ENCODE data around the gene EPB41L1.

The EPB41L1 gene

DNA sequence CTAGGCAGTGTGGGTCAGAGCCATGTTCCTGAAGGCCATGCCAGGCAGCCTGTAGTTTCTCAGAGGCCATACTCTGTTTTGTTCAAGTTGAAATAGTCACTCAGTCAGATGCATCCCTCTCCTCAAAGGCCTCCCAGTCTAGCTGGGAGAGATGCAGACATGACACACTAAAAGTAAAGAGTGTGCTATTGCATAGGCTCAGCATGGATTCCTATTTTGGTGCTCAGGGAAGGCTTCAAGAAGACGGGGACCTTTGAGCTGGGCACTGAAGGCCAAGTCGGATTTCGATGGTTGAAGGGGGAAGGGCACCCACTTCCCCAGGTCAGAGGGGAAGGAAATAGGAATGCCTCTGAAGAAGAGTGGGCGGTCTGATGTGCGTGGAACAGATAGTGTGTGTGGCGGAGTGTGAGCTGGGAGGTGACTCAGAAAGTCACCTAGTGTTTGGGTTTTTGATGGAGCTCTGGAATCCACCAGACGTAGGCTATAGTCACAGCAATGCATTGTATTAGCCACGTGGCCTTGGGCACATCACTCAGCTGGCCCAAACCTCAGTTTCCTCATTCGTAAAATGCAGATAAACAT is 3.7 kb downstream of the EPB41L1 start:
- Histone ChIP-seq H3K36me3 (ENCODE audit: control insufficient read depth, insufficient read depth, low read length) (no peaks in the 10 kb centered on the region), H3K27me3 (ENCODE audit: control insufficient read depth, insufficient read depth, low read length) (peaks cover 10% of the 10 kb centered on the region), H3K4me3 (ENCODE audit: low read depth, low read length) (no peak overlapping the region), H3K9me3 (ENCODE audit: control insufficient read depth, insufficient read depth, low read length) (no peaks in the 10 kb centered on the region), H3K9ac (ENCODE audit: low read depth, low read length) (no peak overlapping the region), H3K4me1 (ENCODE audit: control insufficient read depth, insufficient read depth, low read length) (peaks cover 12% of the 10 kb centered on the region)

DNA sequence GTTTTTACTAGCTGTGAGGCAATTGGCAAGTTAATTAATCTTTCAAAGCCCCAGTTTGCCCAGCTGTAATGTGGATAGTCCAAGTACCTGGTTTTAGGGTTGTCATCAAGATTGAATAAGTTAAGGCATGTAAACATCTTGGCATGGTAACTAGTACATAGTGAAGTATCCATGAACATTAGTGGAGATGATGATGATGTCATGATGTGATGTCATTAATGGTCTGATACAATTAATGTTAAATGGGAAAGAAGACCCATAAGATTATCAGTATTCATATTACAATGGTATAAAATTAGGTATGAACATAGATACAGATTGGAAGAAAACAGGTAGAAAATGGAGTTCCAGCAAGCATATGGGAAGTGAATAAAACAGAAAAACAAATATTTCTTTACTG is 5.3 kb downstream of the EPB41L1 start:
- Histone ChIP-seq H3K4me1 (ENCODE audit: control insufficient read depth, insufficient read depth, low read length) (peaks cover 7% of the 10 kb centered on the region), H3K9me3 (ENCODE audit: control insufficient read depth, insufficient read depth, low read length) (no peaks in the 10 kb centered on the region)

DNA sequence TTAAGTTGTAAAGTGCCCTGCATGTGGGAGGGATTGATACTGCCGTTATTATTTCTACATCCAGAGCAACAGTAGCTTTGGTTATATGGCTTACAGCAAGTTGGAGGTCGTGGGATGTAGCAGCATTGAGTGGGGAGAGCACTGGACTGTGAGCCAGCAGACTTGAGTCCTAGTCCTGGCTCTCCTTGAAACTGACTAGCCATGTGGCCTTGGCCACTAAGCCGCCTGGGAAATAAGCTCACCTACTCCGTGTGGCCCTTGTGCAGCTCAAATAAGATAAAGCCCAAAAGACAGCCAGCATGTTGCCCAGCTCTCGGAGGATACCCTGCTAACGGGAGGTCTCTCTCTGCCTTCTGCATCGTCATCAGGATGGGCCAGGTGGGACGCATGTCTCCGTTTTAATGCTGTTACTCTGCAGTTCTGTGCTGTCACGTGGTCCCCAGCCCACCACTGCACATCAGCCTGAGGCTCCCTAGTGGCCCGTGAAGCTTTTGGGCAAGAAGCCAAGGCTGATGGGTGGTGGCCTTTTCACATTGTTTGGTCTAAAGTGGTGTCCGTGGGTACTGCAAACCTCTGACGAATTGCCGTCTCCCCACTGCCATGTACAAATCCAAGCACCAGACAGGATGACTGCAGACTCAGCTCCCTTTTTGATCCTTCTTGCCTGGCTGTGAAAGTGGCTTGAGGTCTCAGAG is 7.9 kb downstream of the EPB41L1 start:
- H3K9me3 ChIP-seq (ENCODE audit: control insufficient read depth, insufficient read depth, low read length): no peaks in the 10 kb centered on the region
- no peak overlapping the region for H3K4me3 ChIP-seq (ENCODE audit: low read depth, low read length)
- H3K4me1 ChIP-seq (ENCODE audit: control insufficient read depth, insufficient read depth, low read length): peaks cover 4% of the 10 kb centered on the region
- H3K27me3 ChIP-seq (ENCODE audit: control insufficient read depth, insufficient read depth, low read length): no peaks in the 10 kb centered on the region
- H3K9ac ChIP-seq (ENCODE audit: low read depth, low read length): no peak overlapping the region
- H3K36me3 ChIP-seq (ENCODE audit: control insufficient read depth, insufficient read depth, low read length): no peaks in the 10 kb centered on the region

More for the DNA sequence above, 5.3 kb downstream of the EPB41L1 start:
- Histone ChIP-seq H3K27me3 (ENCODE audit: control insufficient read depth, insufficient read depth, low read length) (peaks cover 4% of the 10 kb centered on the region), H3K4me3 (ENCODE audit: low read depth, low read length) (no peak overlapping the region), H3K9ac (ENCODE audit: low read depth, low read length) (no peak overlapping the region), H3K36me3 (ENCODE audit: control insufficient read depth, insufficient read depth, low read length) (no peaks in the 10 kb centered on the region)

DNA sequence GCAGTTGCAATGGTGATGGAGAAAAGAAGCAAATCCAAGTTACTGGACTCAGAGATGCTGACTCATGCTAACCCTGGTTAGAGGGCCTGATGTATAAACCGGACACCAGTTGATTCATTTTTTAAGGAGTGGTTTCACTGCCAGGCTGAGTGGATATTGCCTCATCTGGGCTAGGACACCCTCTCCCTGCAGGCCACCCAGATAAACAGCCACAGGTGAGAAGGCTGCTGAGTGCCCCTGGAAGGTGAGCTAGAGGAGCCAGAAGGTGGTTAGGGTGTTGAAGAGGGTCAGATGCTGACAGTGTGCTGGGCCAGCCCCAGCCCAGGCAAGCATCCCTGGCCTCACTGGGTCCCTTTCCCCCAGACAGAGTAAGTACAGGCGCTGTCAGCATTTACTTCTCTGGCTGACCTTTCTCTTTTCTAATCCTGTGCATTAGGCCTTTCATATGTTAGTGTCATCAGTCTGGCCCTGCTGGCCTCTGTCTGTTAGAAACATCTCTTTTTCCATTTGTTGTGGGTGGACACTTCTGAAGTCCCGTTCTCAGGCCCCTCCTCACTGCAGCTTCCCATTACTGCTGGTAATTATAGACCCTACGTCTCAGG is 13.5 kb downstream of the EPB41L1 start:
- Histone ChIP-seq H3K9ac (ENCODE audit: low read depth, low read length) (no peak overlapping the region), H3K36me3 (ENCODE audit: control insufficient read depth, insufficient read depth, low read length) (no peaks in the 10 kb centered on the region), H3K4me3 (ENCODE audit: low read depth, low read length) (no peak overlapping the region), H3K9me3 (ENCODE audit: control insufficient read depth, insufficient read depth, low read length) (no peaks in the 10 kb centered on the region), H3K27me3 (ENCODE audit: control insufficient read depth, insufficient read depth, low read length) (no peaks in the 10 kb centered on the region), H3K4me1 (ENCODE audit: control insufficient read depth, insufficient read depth, low read length) (peaks cover under 1% of the 10 kb centered on the region)

DNA sequence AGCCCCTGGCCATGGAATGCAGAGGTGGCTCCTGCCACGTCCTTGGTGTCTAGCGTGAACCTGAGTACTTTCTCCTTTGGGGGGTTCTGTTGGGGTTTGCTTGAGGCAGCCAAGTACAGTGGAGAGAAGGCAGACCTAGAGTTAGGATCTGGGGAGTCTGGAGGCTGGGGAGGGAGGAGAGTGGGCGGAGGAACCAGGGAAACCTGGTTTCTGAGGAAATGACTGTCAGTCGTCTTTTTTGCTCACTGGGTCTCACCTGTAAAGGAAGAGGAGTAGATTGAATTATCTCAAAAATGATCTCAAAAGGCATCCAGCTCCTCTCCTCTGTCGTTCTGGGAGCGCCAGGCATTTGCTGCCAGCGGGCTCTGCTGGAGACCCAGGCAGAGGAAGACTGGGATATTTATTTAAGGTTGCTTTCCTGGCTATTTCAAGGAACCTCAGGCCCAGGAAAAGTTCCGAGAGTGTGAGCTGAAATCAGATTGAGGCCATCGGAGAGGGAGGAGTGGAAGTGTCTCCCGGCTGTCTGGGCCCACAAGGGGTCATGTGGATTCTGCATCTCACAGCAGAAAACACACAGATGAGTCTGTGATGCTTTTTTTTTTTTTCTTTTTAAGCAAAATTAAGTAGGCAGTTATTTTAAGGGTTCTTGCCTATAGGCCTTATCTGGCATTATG is 16.1 kb downstream of the EPB41L1 start:
- Histone ChIP-seq H3K36me3 (ENCODE audit: control insufficient read depth, insufficient read depth, low read length) (peaks cover 3% of the 10 kb centered on the region), H3K9me3 (ENCODE audit: control insufficient read depth, insufficient read depth, low read length) (no peaks in the 10 kb centered on the region), H3K27me3 (ENCODE audit: control insufficient read depth, insufficient read depth, low read length) (no peaks in the 10 kb centered on the region), H3K9ac (ENCODE audit: low read depth, low read length) (no peak overlapping the region), H3K4me1 (ENCODE audit: control insufficient read depth, insufficient read depth, low read length) (peaks cover 2% of the 10 kb centered on the region), H3K4me3 (ENCODE audit: low read depth, low read length) (no peak overlapping the region)

DNA sequence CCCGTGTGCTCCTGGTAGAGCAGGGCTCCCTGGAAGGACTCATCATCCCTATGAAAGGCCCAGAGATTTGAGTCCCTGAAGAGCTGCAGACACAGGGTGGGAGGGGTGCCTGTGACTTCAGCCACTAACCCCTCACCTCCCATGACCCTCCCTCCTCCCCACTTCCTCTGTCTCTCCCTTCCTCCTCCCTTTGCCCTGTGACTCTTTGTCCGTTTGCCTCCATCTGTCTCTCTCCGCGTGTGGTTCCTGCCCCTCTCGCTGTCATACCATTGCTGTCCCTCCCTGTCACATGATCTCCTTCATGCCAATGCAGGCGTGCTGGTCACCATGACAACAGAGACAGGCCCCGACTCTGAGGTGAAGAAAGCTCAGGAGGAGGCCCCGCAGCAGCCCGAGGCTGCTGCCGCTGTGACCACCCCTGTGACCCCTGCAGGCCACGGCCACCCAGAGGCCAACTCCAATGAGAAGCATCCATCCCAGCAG is 19.0 kb downstream of the EPB41L1 start:
- no peaks in the 10 kb centered on the region for H3K27me3 ChIP-seq (ENCODE audit: control insufficient read depth, insufficient read depth, low read length)
- H3K4me3 ChIP-seq (ENCODE audit: low read depth, low read length): peak overlapping the region; percentile 11
- H3K36me3 ChIP-seq (ENCODE audit: control insufficient read depth, insufficient read depth, low read length): peaks cover 3% of the 10 kb centered on the region
- no peak overlapping the region for H3K9ac ChIP-seq (ENCODE audit: low read depth, low read length)
- peaks cover 2% of the 10 kb centered on the region for H3K4me1 ChIP-seq (ENCODE audit: control insufficient read depth, insufficient read depth, low read length)
- no peaks in the 10 kb centered on the region for H3K9me3 ChIP-seq (ENCODE audit: control insufficient read depth, insufficient read depth, low read length)

DNA sequence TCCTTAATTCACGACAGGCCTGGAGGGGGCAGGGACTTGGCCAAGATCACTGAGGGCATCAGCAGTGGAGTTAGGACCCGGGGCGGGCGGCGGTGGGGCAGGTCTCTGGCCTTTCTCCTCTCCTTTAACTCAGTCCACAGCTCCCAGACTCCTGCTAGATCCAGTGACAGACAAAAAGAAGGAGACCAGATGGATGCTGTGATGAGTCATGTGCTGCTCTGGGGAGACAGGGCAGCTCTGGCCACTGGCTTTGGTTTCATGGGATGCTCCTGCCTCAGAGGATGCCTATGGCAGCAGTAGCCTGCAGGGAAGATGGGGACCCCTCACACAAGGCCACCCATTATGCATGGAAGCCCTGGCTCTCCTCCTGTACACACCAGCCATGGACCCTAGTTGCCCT is 20.5 kb downstream of the EPB41L1 start:
- Histone ChIP-seq H3K4me3 (ENCODE audit: low read depth, low read length) (no peak overlapping the region), H3K27me3 (ENCODE audit: control insufficient read depth, insufficient read depth, low read length) (no peaks in the 10 kb centered on the region), H3K9ac (ENCODE audit: low read depth, low read length) (no peak overlapping the region), H3K36me3 (ENCODE audit: control insufficient read depth, insufficient read depth, low read length) (peaks cover 3% of the 10 kb centered on the region), H3K4me1 (ENCODE audit: control insufficient read depth, insufficient read depth, low read length) (peaks cover 2% of the 10 kb centered on the region), H3K9me3 (ENCODE audit: control insufficient read depth, insufficient read depth, low read length) (no peaks in the 10 kb centered on the region)

DNA sequence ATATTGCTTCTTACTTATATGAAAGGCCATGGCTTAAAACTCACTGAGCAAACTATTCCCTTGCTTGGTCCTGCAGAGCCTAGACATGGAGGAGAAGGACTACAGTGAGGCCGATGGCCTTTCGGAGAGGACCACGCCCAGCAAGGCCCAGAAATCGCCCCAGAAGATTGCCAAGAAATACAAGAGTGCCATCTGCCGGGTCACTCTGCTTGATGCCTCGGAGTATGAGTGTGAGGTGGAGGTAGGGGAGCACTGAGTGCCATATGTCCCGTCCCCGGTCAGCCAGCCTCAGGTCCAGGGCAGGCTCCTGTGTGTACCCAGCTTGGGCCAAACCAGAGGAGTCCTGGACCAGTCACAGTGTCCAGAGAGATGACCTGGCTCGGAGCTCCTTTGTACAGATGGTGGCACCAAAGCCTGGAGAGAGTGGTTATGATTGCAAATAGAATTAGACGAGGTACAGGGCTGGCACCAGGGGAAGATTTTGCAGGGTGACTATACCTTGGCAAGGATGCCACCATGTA is 21.0 kb downstream of the EPB41L1 start:
- Histone ChIP-seq H3K9ac (ENCODE audit: low read depth, low read length) (no peak overlapping the region), H3K9me3 (ENCODE audit: control insufficient read depth, insufficient read depth, low read length) (no peaks in the 10 kb centered on the region), H3K4me1 (ENCODE audit: control insufficient read depth, insufficient read depth, low read length) (peaks cover 2% of the 10 kb centered on the region), H3K36me3 (ENCODE audit: control insufficient read depth, insufficient read depth, low read length) (peaks cover 3% of the 10 kb centered on the region), H3K27me3 (ENCODE audit: control insufficient read depth, insufficient read depth, low read length) (no peaks in the 10 kb centered on the region), H3K4me3 (ENCODE audit: low read depth, low read length) (no peak overlapping the region)

DNA sequence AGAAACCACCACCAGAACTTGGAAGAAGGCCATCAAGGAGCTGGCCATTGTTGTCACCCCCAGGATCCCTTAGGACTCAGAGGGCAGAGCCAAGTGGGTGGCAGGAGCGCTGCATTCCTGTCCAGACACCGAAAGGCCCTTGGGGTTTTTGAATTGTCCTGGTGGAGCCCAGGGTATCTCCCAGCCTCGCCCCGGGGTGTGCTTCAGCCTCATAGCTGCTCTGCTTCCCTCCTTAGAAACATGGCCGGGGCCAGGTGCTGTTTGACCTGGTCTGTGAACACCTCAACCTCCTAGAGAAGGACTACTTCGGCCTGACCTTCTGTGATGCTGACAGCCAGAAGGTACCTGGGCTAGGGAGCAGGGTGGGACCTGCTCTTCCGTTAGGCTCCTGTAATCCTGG is 23.2 kb downstream of the EPB41L1 start:
- H3K36me3 ChIP-seq (ENCODE audit: control insufficient read depth, insufficient read depth, low read length): peaks cover 7% of the 10 kb centered on the region
- H3K9ac ChIP-seq (ENCODE audit: low read depth, low read length): no peak overlapping the region
- H3K4me1 ChIP-seq (ENCODE audit: control insufficient read depth, insufficient read depth, low read length): peaks cover 2% of the 10 kb centered on the region
- no peak overlapping the region for H3K4me3 ChIP-seq (ENCODE audit: low read depth, low read length)
- H3K9me3 ChIP-seq (ENCODE audit: control insufficient read depth, insufficient read depth, low read length): no peaks in the 10 kb centered on the region
- H3K27me3 ChIP-seq (ENCODE audit: control insufficient read depth, insufficient read depth, low read length): no peaks in the 10 kb centered on the region

DNA sequence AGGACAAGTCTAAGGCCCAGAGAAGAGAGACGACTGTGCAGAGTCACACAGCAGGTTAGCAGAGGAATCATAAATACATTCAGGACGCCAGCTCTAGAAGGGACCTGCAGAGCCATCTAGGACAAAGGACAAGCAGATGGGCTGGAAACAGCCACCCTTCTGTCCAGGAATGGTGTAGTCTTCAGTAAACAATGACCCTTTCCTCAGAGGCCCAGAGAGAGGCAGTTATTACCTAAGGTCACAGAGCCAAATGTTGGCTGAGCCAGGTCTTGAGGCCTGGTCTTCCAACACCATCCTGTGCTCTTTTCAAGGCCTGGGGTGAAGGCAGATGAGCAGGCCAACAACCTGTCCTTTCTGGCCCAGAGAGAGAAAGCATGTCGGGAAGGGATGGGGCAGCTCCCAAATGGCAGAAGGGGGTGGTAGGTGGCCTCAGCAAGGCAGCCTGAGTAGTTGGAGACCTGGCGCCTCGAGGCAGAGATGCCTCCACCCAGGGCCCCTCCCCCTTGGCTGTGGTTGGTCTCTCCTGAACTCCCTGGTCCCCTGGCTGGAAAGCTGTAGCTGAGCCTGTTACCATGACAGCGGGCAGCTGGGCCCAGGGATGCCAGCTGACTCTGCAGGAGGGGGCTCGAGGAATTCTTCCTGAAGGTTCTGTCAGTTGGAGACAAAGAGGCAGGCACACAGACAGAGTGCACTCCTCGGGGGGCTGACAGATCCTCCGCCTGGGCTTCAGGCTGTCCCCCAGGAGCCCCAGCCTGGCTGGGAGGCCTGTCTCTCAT is 24.8 kb downstream of the EPB41L1 start:
- Histone ChIP-seq H3K9ac (ENCODE audit: low read depth, low read length) (no peak overlapping the region), H3K4me3 (ENCODE audit: low read depth, low read length) (no peak overlapping the region), H3K4me1 (ENCODE audit: control insufficient read depth, insufficient read depth, low read length) (no peaks in the 10 kb centered on the region), H3K9me3 (ENCODE audit: control insufficient read depth, insufficient read depth, low read length) (no peaks in the 10 kb centered on the region), H3K27me3 (ENCODE audit: control insufficient read depth, insufficient read depth, low read length) (no peaks in the 10 kb centered on the region), H3K36me3 (ENCODE audit: control insufficient read depth, insufficient read depth, low read length) (peaks cover 7% of the 10 kb centered on the region)

DNA sequence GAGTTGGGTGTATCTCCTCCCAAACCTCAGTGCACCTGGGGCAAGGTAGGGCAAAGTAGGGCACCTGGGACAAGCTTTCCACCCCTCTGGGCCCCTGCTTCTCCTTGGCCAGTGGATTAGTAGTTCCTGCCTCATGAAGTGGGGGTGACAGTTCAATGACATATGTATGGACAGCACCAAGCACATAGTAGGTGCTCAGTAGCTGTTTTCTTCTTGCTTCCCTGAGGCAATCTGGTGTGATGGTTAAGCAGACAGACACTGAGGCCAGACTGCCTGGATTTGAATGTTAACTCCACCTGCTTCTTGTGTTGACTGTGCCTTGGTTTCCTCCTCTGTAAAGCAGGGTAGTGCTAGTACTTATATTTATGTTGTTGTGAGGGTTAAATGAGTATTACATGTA is 25.8 kb downstream of the EPB41L1 start:
- Histone ChIP-seq H3K4me1 (ENCODE audit: control insufficient read depth, insufficient read depth, low read length) (no peaks in the 10 kb centered on the region), H3K36me3 (ENCODE audit: control insufficient read depth, insufficient read depth, low read length) (peaks cover 7% of the 10 kb centered on the region), H3K9me3 (ENCODE audit: control insufficient read depth, insufficient read depth, low read length) (no peaks in the 10 kb centered on the region), H3K27me3 (ENCODE audit: control insufficient read depth, insufficient read depth, low read length) (no peaks in the 10 kb centered on the region), H3K9ac (ENCODE audit: low read depth, low read length) (no peak overlapping the region), H3K4me3 (ENCODE audit: low read depth, low read length) (no peak overlapping the region)
